Lower leg skin (tissue), 4 donors: Measurements from ENCODE around the gene S1PR1. TPM values are rescaled to one million over a fixed set of nuclear protein-coding genes. Genes with fewer than 3 reads are reported as not detected.

Experiments used
- DNase-seq, 2 donors: peaks; one replicate each; pipeline ENCODE4 v3.0.0-alpha.2; 2019; ENCODE audit warnings: low spot score in 2 of 2
- H3K4me3 ChIP-seq: fragments of 200-600 bp; sonication (generic); 2 replicates; pipeline ENCODE4 v1.5.1; 2017; ENCODE audit warnings: mild to moderate bottlenecking, low read depth; ENCODE audit not compliant: poor library complexity, severe bottlenecking
- POLR2A ChIP-seq, 2 donors: fragments of 450-650 bp; IDR thresholded peaks; one replicate each; pipeline ENCODE4 v1.6.1; 2016 to 2017; ENCODE audit warnings: antibody characterized with exemption in 2 of 2, mild to moderate bottlenecking in 1 of 2, moderate library complexity in 1 of 2
- WGBS, 2 donors: methylation state at CpG; one replicate each; pipeline ENCODE4 v1.1.5; 2018; 5-methylcytosine and 5-hydroxymethylcytosine counted together
- intact Hi-C: fragments of 100-400 bp; cut with DNase I; formaldehyde crosslinking; loops from one replicate; pipeline ENCODE4 v1.15.0; 2023; ENCODE audit warnings: low total_unique reads
- total RNA-seq, 4 donors: library from RNA; depleted of rRNA; stranded (reverse); fragments of >200 nt; gene quantifications; one replicate each; pipeline ENCODE4 v1.1.0, GENCODE V29; 2016
- TF ChIP-seq, protein P1 (sequence below), 3 donors: fragments of 450-650 bp; IDR thresholded peaks; one replicate each; pipeline ENCODE4 v1.5.1; 2016; ENCODE audit warnings: antibody characterized with exemption in 3 of 3, mild to moderate bottlenecking in 3 of 3, moderate library complexity in 2 of 3

S1PR1 gene
- total RNA-seq, 4 donors from 2014 or later: 19.3 to 62.5 (median 27.7) TPM

GRCh38 chr1:101237229-101237837 lies 514 bp downstream of the S1PR1 start:
- DNase-seq: no peak
- WGBS, 2 donors: 2% methylated on average over 12 of the region's 12 CpGs
- no peak for TF ChIP-seq POLR2A (IDR thresholded peaks at IDR 0.05)
- TF ChIP-seq, protein P1, sequence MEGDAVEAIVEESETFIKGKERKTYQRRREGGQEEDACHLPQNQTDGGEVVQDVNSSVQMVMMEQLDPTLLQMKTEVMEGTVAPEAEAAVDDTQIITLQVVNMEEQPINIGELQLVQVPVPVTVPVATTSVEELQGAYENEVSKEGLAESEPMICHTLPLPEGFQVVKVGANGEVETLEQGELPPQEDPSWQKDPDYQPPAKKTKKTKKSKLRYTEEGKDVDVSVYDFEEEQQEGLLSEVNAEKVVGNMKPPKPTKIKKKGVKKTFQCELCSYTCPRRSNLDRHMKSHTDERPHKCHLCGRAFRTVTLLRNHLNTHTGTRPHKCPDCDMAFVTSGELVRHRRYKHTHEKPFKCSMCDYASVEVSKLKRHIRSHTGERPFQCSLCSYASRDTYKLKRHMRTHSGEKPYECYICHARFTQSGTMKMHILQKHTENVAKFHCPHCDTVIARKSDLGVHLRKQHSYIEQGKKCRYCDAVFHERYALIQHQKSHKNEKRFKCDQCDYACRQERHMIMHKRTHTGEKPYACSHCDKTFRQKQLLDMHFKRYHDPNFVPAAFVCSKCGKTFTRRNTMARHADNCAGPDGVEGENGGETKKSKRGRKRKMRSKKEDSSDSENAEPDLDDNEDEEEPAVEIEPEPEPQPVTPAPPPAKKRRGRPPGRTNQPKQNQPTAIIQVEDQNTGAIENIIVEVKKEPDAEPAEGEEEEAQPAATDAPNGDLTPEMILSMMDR (IDR thresholded peaks at IDR 0.05): no peak
- H3K4me3 ChIP-seq: peak overlapping the region; percentile 47
- intact Hi-C loops: no loop called here

- WGBS, 2 donors: 13 to 16% methylated on average over 13 to 14 of the region's 14 CpGs
- no peak overlapping the region for H3K4me3 ChIP-seq
- TF ChIP-seq, protein P1 (IDR thresholded peaks at IDR 0.05): no peak
- TF ChIP-seq POLR2A (IDR thresholded peaks at IDR 0.05): no peak
- no peak for DNase-seq
- intact Hi-C loops: no loop called here
Measured at GRCh38 chr1:101238031-101238628, 1.3 kb downstream of the S1PR1 start.

DNA sequence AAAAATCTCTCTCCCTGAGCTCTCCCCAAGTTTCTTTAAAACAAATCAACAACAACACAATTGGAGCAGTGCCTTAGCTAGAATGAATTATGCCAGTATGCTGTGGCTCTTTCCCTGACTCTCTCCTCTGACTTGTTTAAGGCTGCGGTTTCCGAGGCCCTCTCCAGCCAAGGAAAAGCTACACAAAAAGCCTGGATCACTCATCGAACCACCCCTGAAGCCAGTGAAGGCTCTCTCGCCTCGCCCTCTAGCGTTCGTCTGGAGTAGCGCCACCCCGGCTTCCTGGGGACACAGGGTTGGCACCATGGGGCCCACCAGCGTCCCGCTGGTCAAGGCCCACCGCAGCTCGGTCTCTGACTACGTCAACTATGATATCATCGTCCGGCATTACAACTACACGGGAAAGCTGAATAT lies 1.9 kb downstream of the S1PR1 start:
- no peak overlapping the region for H3K4me3 ChIP-seq
- intact Hi-C loops: no loop called here

DNA sequence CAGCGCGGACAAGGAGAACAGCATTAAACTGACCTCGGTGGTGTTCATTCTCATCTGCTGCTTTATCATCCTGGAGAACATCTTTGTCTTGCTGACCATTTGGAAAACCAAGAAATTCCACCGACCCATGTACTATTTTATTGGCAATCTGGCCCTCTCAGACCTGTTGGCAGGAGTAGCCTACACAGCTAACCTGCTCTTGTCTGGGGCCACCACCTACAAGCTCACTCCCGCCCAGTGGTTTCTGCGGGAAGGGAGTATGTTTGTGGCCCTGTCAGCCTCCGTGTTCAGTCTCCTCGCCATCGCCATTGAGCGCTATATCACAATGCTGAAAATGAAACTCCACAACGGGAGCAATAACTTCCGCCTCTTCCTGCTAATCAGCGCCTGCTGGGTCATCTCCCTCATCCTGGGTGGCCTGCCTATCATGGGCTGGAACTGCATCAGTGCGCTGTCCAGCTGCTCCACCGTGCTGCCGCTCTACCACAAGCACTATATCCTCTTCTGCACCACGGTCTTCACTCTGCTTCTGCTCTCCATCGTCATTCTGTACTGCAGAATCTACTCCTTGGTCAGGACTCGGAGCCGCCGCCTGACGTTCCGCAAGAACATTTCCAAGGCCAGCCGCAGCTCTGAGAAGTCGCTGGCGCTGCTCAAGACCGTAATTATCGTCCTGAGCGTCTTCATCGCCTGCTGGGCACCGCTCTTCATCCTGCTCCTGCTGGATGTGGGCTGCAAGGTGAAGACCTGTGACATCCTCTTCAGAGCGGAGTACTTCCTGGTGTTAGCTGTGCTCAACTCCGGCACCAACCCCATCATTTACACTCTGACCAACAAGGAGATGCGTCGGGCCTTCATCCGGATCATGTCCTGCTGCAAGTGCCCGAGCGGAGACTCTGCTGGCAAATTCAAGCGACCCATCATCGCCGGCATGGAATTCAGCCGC lies 2.5 kb downstream of the S1PR1 start:
- intact Hi-C loops: no loop called here
- H3K4me3 ChIP-seq: peak overlapping the region; percentile 5
- no peak for DNase-seq
- 81 to 82% methylated on average over 41 to 42 of the region's 42 CpGs for WGBS, 2 donors
- TF ChIP-seq, protein P1 (IDR thresholded peaks at IDR 0.05): no peak
- TF ChIP-seq POLR2A (IDR thresholded peaks at IDR 0.05): no peak

More for the DNA sequence above, 1.9 kb downstream of the S1PR1 start:
- 5% methylated on average over 16 to 17 of the region's 17 CpGs for WGBS, 2 donors
- peak; percentile 81 to 97 for DNase-seq
- no peak for TF ChIP-seq POLR2A (IDR thresholded peaks at IDR 0.05)
- TF ChIP-seq, protein P1 (IDR thresholded peaks at IDR 0.05): peak in 1 of 3 donors; percentile 73

GRCh38 chr1:101240041-101240430 lies 3.2 kb downstream of the S1PR1 start:
- peak overlapping the region; percentile 5 for H3K4me3 ChIP-seq
- intact Hi-C loops: no loop called here
- no peak for DNase-seq
- TF ChIP-seq, protein P1 (IDR thresholded peaks at IDR 0.05): no peak
- no peak for TF ChIP-seq POLR2A (IDR thresholded peaks at IDR 0.05)
- 80 to 81% methylated on average over 10 of the region's 10 CpGs for WGBS, 2 donors
